H1 (cell line): Measurements from ENCODE around the gene PEAK1. TPM values are rescaled to one million over a fixed set of nuclear protein-coding genes. Genes with fewer than 3 reads are reported as not detected.

Experiments
- CTCF ChIA-PET: fragments of 300-600 bp; sonication (Branson Sonifier 250); formaldehyde crosslinking; loops from one replicate; lab custom pipeline; 2021; ENCODE audit not compliant: partially characterized antibody; lab: Charles Lee
- POLR2A ChIA-PET: fragments of 300-600 bp; sonication (Branson Sonifier 250); formaldehyde crosslinking; loops from one replicate; lab custom pipeline; 2021; ENCODE audit warnings: inconsistent platforms; ENCODE audit not compliant: partially characterized antibody; lab: Charles Lee
- DNase-seq, 2 experiments: peaks; one replicate each; pipeline versions ENCODE4 v3.0.0 to v3.0.0-alpha.2; 2010 to 2022; ENCODE audit warnings: low spot score in 2 of 2, low read depth in 1 of 2, mixed read lengths in 1 of 2
- FAIRE-seq: peaks from 2 replicates; lab custom pipeline; 2011; peaks lifted over from hg19 to GRCh38; lab: Jason Lieb, UNC
- H2AFZ ChIP-seq: 2 replicates; pipeline ENCODE4 v1.8.1; 2012; ENCODE audit warnings: low read length, inconsistent platforms
- H2AK5ac ChIP-seq: 2 replicates; pipeline ENCODE4 v1.6.1; 2013; ENCODE audit warnings: low read depth, low read length
- H2BK120ac ChIP-seq: replicated peaks from 2 replicates; pipeline ENCODE3; 2013; ENCODE audit warnings: low read depth, low read length, inconsistent platforms
- H2BK12ac ChIP-seq: 2 replicates; pipeline ENCODE4 v1.6.1; 2013; ENCODE audit warnings: low read depth, low read length
- H2BK15ac ChIP-seq: 2 replicates; pipeline ENCODE4 v1.6.1; 2013; ENCODE audit warnings: low read length
- H2BK20ac ChIP-seq: 2 replicates; pipeline ENCODE4 v1.6.1; 2013; ENCODE audit warnings: low read length
- H2BK5ac ChIP-seq: 2 replicates; pipeline ENCODE4 v1.6.1; 2013; ENCODE audit warnings: low read depth, low read length
- H3K14ac ChIP-seq: 2 replicates; pipeline ENCODE4 v1.6.1; 2013; ENCODE audit warnings: inconsistent platforms; ENCODE audit not compliant: insufficient read length
- H3K18ac ChIP-seq: 2 replicates; pipeline ENCODE4 v1.6.1; 2013; ENCODE audit warnings: low read length; ENCODE audit errors: extremely low read depth
- H3K23ac ChIP-seq: 2 replicates; pipeline ENCODE4 v1.6.1; 2013; ENCODE audit warnings: inconsistent platforms; ENCODE audit not compliant: insufficient read length
- H3K23me2 ChIP-seq: 2 replicates; pipeline ENCODE4 v1.6.1; 2013; ENCODE audit warnings: low read depth, low read length
- H3K27ac ChIP-seq: 2 replicates; pipeline ENCODE4 v1.6.1; 2011; ENCODE audit warnings: low read depth, low read length, inconsistent platforms
- H3K27me3 ChIP-seq, 4 experiments: replicated peaks in 1 of 4; 1 replicate in 1 of 4; 2 replicates in 3 of 4; pipeline versions ENCODE4 v1.6.1 to v1.8.1; 2011 to 2013; ENCODE audit warnings: low read length in 3 of 4, mild to moderate bottlenecking in 3 of 4, inconsistent platforms in 2 of 4, mixed read lengths in 2 of 4, moderate library complexity in 1 of 4; ENCODE audit not compliant: control insufficient read depth in 3 of 4, insufficient read depth in 3 of 4; ENCODE audit errors: extremely low read depth in 1 of 4
- H3K36me3 ChIP-seq, 4 experiments: 2 replicates each; pipeline versions ENCODE4 v1.6.1 to v1.8.1; 2011 to 2013; ENCODE audit warnings: mild to moderate bottlenecking in 4 of 4, low read length in 3 of 4, moderate library complexity in 2 of 4, control low read depth in 1 of 4, inconsistent platforms in 1 of 4; ENCODE audit not compliant: insufficient read depth in 4 of 4, control insufficient read depth in 2 of 4
- H3K4ac ChIP-seq: replicated peaks from 2 replicates; pipeline ENCODE3; 2013; ENCODE audit warnings: low read length, low read depth, mixed read lengths, inconsistent platforms; ENCODE audit not compliant: insufficient read length
- H3K4me1 ChIP-seq, 4 experiments: replicated peaks in 1 of 4; 1 replicate in 1 of 4; 2 replicates in 3 of 4; pipeline versions ENCODE4 v1.6.1 to v1.8.1; 2011 to 2013; ENCODE audit warnings: low read length in 3 of 4, inconsistent platforms in 2 of 4, mixed read lengths in 1 of 4; ENCODE audit not compliant: insufficient read depth in 4 of 4, control insufficient read depth in 3 of 4
- H3K4me2 ChIP-seq, 2 experiments: 2 replicates each; pipeline versions ENCODE4 v1.6.1 to v1.8.1; 2011 to 2013; ENCODE audit warnings: low read depth in 2 of 2, low read length in 2 of 2, control low read depth in 1 of 2, inconsistent platforms in 1 of 2, mild to moderate bottlenecking in 1 of 2; ENCODE audit not compliant: insufficient read depth in 1 of 2
- H3K4me3 ChIP-seq, 4 experiments: fragments of 200-600, 300-600 bp in 1 of 4; sonication (generic), shearing (Covaris generic), sonication (Bioruptor Twin) in 1 of 4; 2 replicates each; pipeline versions ENCODE4 v1.5.1 to v1.8.1; 2011 to 2016; ENCODE audit warnings: low read length in 4 of 4, low read depth in 3 of 4, control low read depth in 2 of 4, inconsistent platforms in 2 of 4, mild to moderate bottlenecking in 2 of 4, mixed read lengths in 1 of 4, moderate library complexity in 1 of 4; ENCODE audit not compliant: insufficient read depth in 2 of 4; ENCODE audit errors: extremely low read depth in 1 of 4
- H3K56ac ChIP-seq: replicated peaks from 2 replicates; pipeline ENCODE3; 2013; ENCODE audit warnings: low read depth, mild to moderate bottlenecking, mixed read lengths, low read length, inconsistent platforms; ENCODE audit not compliant: insufficient read length
- H3K79me1 ChIP-seq: 2 replicates; pipeline ENCODE4 v1.6.1; 2013; ENCODE audit warnings: low read depth, low read length, control low read depth
- H3K79me2 ChIP-seq, 2 experiments: 2 replicates each; pipeline versions ENCODE4 v1.6.1 to v1.8.1; 2012 to 2013; ENCODE audit warnings: low read length in 2 of 2, mild to moderate bottlenecking in 2 of 2, inconsistent platforms in 1 of 2; ENCODE audit not compliant: insufficient read depth in 2 of 2, control insufficient read depth in 1 of 2
- H3K9ac ChIP-seq, 4 experiments: replicated peaks in 1 of 4; 1 replicate in 1 of 4; 2 replicates in 3 of 4; pipeline versions ENCODE4 v1.6.1 to v1.8.1; 2011 to 2013; ENCODE audit warnings: low read depth in 3 of 4, low read length in 3 of 4, control low read depth in 2 of 4, mild to moderate bottlenecking in 2 of 4, moderate library complexity in 2 of 4, inconsistent platforms in 1 of 4; ENCODE audit errors: extremely low read depth in 1 of 4
- H3K9me3 ChIP-seq, 2 experiments: 2 replicates each; pipeline versions ENCODE4 v1.6.1 to v1.8.1; 2012 to 2013; ENCODE audit warnings: mild to moderate bottlenecking in 2 of 2, moderate library complexity in 2 of 2, control low read depth in 1 of 2, inconsistent platforms in 1 of 2, low read depth in 1 of 2, low read length in 1 of 2, mixed read lengths in 1 of 2; ENCODE audit not compliant: insufficient read depth in 2 of 2
- H4K20me1 ChIP-seq, 2 experiments: replicated peaks in 1 of 2; 2 replicates each; pipeline versions ENCODE3 to v1.8.1; 2011 to 2013; ENCODE audit warnings: inconsistent platforms in 2 of 2, low read length in 2 of 2, mild to moderate bottlenecking in 1 of 2; ENCODE audit not compliant: insufficient read depth in 2 of 2, control insufficient read depth in 1 of 2
- H4K5ac ChIP-seq: 2 replicates; pipeline ENCODE4 v1.6.1; 2013; ENCODE audit warnings: low read length, low read depth, mixed read lengths, inconsistent platforms; ENCODE audit not compliant: insufficient read length
- H4K8ac ChIP-seq: 2 replicates; pipeline ENCODE4 v1.8.0; 2013; ENCODE audit warnings: mild to moderate bottlenecking, moderate library complexity, low read length, inconsistent platforms; ENCODE audit not compliant: insufficient read depth; ENCODE audit errors: extremely low read depth
- H4K91ac ChIP-seq: replicated peaks from 2 replicates; pipeline ENCODE3; 2013; ENCODE audit warnings: low read length, mixed read lengths, inconsistent platforms; ENCODE audit not compliant: insufficient read length
- BACH1 ChIP-seq: IDR thresholded peaks from 2 replicates; pipeline ENCODE4 v1.6.1; 2012; ENCODE audit warnings: low read length, improper control_type of control experiment
- CBX8 ChIP-seq: fragments of 300-800, 300-1000 bp; sonication (generic); IDR thresholded peaks from 2 replicates; pipeline ENCODE4 v1.7.1; 2016; ENCODE audit warnings: low read depth, low read length, borderline replicate concordance
- FOSL1 ChIP-seq: IDR thresholded peaks from 2 replicates; pipeline ENCODE4 v1.6.1; 2011; ENCODE audit warnings: mild to moderate bottlenecking, low read depth, low read length, moderate library complexity; ENCODE audit not compliant: insufficient read depth
- HDAC2 ChIP-seq, 2 experiments: fragments of 300-600 bp in 1 of 2; sonication (generic) in 1 of 2; IDR thresholded peaks; 2 replicates each; pipeline ENCODE4 v1.6.1; 2011 to 2012; ENCODE audit warnings: low read depth in 2 of 2, low read length in 2 of 2, mild to moderate bottlenecking in 2 of 2, moderate library complexity in 2 of 2, borderline replicate concordance in 1 of 2, inconsistent platforms in 1 of 2
- POLR2AphosphoS5 ChIP-seq: IDR thresholded peaks from 2 replicates; pipeline ENCODE4 v1.6.1; 2011; ENCODE audit warnings: low read depth, low read length
- POU5F1 ChIP-seq: IDR thresholded peaks from 2 replicates; pipeline ENCODE4 v1.6.1; 2011; ENCODE audit warnings: low read depth, mild to moderate bottlenecking, low read length, moderate library complexity
- RAD21 ChIP-seq, 2 experiments: IDR thresholded peaks in 1 of 2; conservative IDR thresholded peaks in 1 of 2; 2 replicates each; pipeline ENCODE4 v1.6.1; 2011; ENCODE audit warnings: low read depth in 2 of 2, low read length in 2 of 2, improper control_type of control experiment in 1 of 2, inconsistent platforms in 1 of 2, mild to moderate bottlenecking in 1 of 2, moderate library complexity in 1 of 2
- RXRA ChIP-seq: IDR thresholded peaks from 2 replicates; pipeline ENCODE4 v1.6.1; 2011; ENCODE audit warnings: low read depth, mild to moderate bottlenecking, low read length, moderate library complexity; ENCODE audit not compliant: insufficient read depth
- SUZ12 ChIP-seq: fragments of 200-600 bp; sonication (generic); IDR thresholded peaks from 2 replicates; pipeline ENCODE4 v1.6.1; 2012; ENCODE audit warnings: mild to moderate bottlenecking, inconsistent platforms, low read length, moderate library complexity, mixed read lengths
- TAF7 ChIP-seq: optimal IDR thresholded peaks from 2 replicates; pipeline ENCODE3; 2011; ENCODE audit warnings: low read depth, mild to moderate bottlenecking, inconsistent platforms, low read length, moderate library complexity, borderline replicate concordance
- TEAD4 ChIP-seq: IDR thresholded peaks from 2 replicates; pipeline ENCODE4 v1.6.1; 2012; ENCODE audit warnings: low read depth, low read length, inconsistent platforms, mixed read lengths
- polyA plus RNA-seq, 7 experiments: library from polyadenylated mRNA; depleted of rRNA in 3 of 7; stranded (reverse) in 5 of 7; unstranded in 2 of 7; fragments of >200 nt in 5 of 7; fragments of 200-250 nt in 2 of 7; gene quantifications; 1 replicate in 5 of 7; 2 replicates in 1 of 7; 4 replicates in 1 of 7; pipeline versions ENCODE4 v1.2.1 to v1.2.3, GENCODE V29; 2011 to 2013; ENCODE audit warnings: missing spikeins in 2 of 7, mixed read lengths in 2 of 7
- total RNA-seq: library from RNA; stranded (reverse); fragmentation: NEBNext Ultra II Directional; extraction: Animal tissue kit (Norgen Biotek cat#: 25700); gene quantifications from 2 replicates; pipeline ENCODE4 v1.2.1, GENCODE V29; 2021

Gene PEAK1
- total and polyA plus RNA-seq, 2 of the 8 experiments (the other 6 are each of a cell fraction or from before 2014, with no cell fraction given), result 8.8 to 44.8 TPM

DNA sequence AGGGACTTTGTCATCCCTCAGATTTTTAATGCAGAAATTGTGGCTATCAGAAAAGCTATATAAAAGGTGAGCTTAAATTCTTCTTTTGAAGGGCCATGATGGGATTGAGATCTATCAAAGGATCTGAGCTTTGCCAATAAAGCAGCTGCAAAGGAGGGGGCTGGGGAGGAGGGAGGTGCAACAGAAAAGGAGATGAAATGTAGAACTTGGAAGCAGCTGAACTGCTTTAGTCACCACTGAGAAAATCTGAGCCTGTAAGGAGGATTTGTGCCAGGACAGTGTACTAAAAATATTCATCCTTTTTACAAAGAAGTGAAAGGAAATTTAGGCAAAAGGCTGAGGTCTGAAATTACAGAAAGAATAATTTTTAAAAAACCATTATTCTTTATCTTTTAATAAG lies 359.4 kb downstream of the PEAK1 start:
- Histone ChIP-seq H3K27ac (no peak overlapping the region), H2BK120ac (no peak overlapping the region), H3K23me2 (no peaks in the 10 kb centered on the region), H2BK5ac (no peak overlapping the region), H4K5ac (no peak overlapping the region), H4K8ac (no peak overlapping the region), H3K79me1 (no peaks in the 10 kb centered on the region), H4K20me1 (peaks cover 9 to 13% of the 10 kb centered on the region in 2 experiments), H2BK15ac (no peak overlapping the region), H3K4me3 (no peak overlapping the region), H3K36me3 (no peaks in the 10 kb centered on the region), H2BK20ac (no peak overlapping the region), H3K4ac (no peak overlapping the region), H2BK12ac (no peak overlapping the region), H3K4me1 (peaks cover 0 to 8% (median 6%) of the 10 kb centered on the region in 4 experiments; a peak in 3 of 7 replicates), H2AFZ (no peak overlapping the region), H3K56ac (no peak overlapping the region), H3K18ac (no peak overlapping the region), H2AK5ac (no peak overlapping the region), H3K9ac (no peak overlapping the region), H3K4me2 (no peak overlapping the region), H3K9me3 (no peaks in the 10 kb centered on the region), H3K79me2 (peaks cover 0 to 83% of the 10 kb centered on the region in 2 experiments; a peak in 2 of 4 replicates), H3K14ac (no peak overlapping the region), H3K23ac (no peak overlapping the region), H3K27me3 (no peaks in the 10 kb centered on the region), H4K91ac (no peak overlapping the region)
- DNase-seq, result no peak
- CTCF ChIA-PET, result interaction anchor here (0.6 to 1.9 kb wide), 6 partner anchors 9 to 1115 kb away, joined by 4 to 11 read pairs (median 4); no protein-coding TSS in a partner anchor
- POLR2A ChIA-PET, result interaction anchor here (1.1 to 2.5 kb wide), 4 partner anchors 9 to 15 kb away, joined by 3 to 12 read pairs (median 8); partner anchors contain the start of gene TSPAN3
- FAIRE-seq, result no peak
- TF ChIP-seq POU5F1, result no peak
- TF ChIP-seq CBX8, result no peak
- no peak for TF ChIP-seq BACH1
- no peak for TF ChIP-seq TAF7
- no peak for TF ChIP-seq TEAD4
- no peak for TF ChIP-seq SUZ12
- TF ChIP-seq RAD21 (IDR thresholded peaks at IDR 0.05 in 1 of 2, conservative IDR thresholded peaks at IDR 0.05 in 1 of 2; ENCODE audit: low read depth in 2 of 2, low read length in 2 of 2), result no peak
- no peak for TF ChIP-seq POLR2AphosphoS5
- no peak for TF ChIP-seq FOSL1
- TF ChIP-seq HDAC2 (IDR thresholded peaks at IDR 0.05; ENCODE audit: borderline replicate concordance in 1 of 2, low read depth in 2 of 2, low read length in 2 of 2), result no peak
- TF ChIP-seq RXRA, result no peak
